IMR-90 (cell line): ENCODE measurements around the gene OSBPL8. TPM values are rescaled to one million over a fixed set of nuclear protein-coding genes. Genes with fewer than 3 reads are reported as not detected.

Experiments used
- ATAC-seq: fragments of 200-7000 bp; cut with Tn5 transposase; 2 replicates; pipeline ENCODE4 v1.9.1; 2020; ENCODE audit warnings: low read depth, mild to moderate bottlenecking, moderate library complexity
- BruUV-seq: library from RNA; stranded (reverse); fragments of 400-500 nt; replicated peaks from 2 replicates; lab custom pipeline; 2021; lab: Mats Ljungman, UMichigan
- CTCF ChIA-PET: fragments of 300-600 bp; formaldehyde crosslinking; extraction: SDS; loops from one replicate; lab custom pipeline; 2021; ENCODE audit warnings: antibody characterized with exemption; lab: Yijun Ruan, JAX
- POLR2A ChIA-PET: fragments of 300-600 bp; sonication (Branson Sonifier 250); formaldehyde crosslinking; loops from one replicate; lab custom pipeline; 2022; ENCODE audit warnings: antibody characterized with exemption; ENCODE audit not compliant: unreplicated experiment; lab: Charles Lee
- DNase-seq: peaks from one replicate; pipeline ENCODE4 v3.0.0; 2013
- H2AFZ ChIP-seq: replicated peaks from 2 replicates; pipeline ENCODE3; 2013; ENCODE audit warnings: low read length, mild to moderate bottlenecking; ENCODE audit not compliant: poor library complexity
- H2AK5ac ChIP-seq: 2 replicates; pipeline ENCODE4 v1.6.1; 2013; ENCODE audit warnings: low read depth, low read length, inconsistent platforms
- H2AK9ac ChIP-seq: replicated peaks from 2 replicates; pipeline ENCODE3; 2013; ENCODE audit warnings: mild to moderate bottlenecking, low read depth, low read length, moderate library complexity; ENCODE audit not compliant: poor library complexity
- H2BK120ac ChIP-seq: 2 replicates; pipeline ENCODE4 v1.6.1; 2013; ENCODE audit warnings: low read depth, low read length, inconsistent platforms
- H2BK15ac ChIP-seq: 3 replicates; pipeline ENCODE4 v1.6.1; 2013; ENCODE audit warnings: low read depth, low read length, inconsistent platforms
- H2BK20ac ChIP-seq: 2 replicates; pipeline ENCODE4 v1.6.1; 2013; ENCODE audit warnings: low read depth, mild to moderate bottlenecking, inconsistent platforms, low read length, moderate library complexity
- H2BK5ac ChIP-seq: 2 replicates; pipeline ENCODE4 v1.6.1; 2013; ENCODE audit warnings: mild to moderate bottlenecking, low read depth, low read length, inconsistent platforms; ENCODE audit not compliant: poor library complexity, severe bottlenecking
- H3K14ac ChIP-seq: replicated peaks from 2 replicates; pipeline ENCODE4 v1.6.1; 2013; ENCODE audit warnings: low read depth, low read length, inconsistent platforms
- H3K18ac ChIP-seq: 2 replicates; pipeline ENCODE4 v1.6.1; 2013; ENCODE audit warnings: low read depth, low read length, control low read depth
- H3K23ac ChIP-seq: 2 replicates; pipeline ENCODE4 v1.6.1; 2013; ENCODE audit warnings: low read depth, low read length, inconsistent platforms
- H3K27ac ChIP-seq: 2 replicates; pipeline ENCODE4 v1.5.1; 2013; ENCODE audit warnings: mild to moderate bottlenecking, control low read depth, low read length; ENCODE audit not compliant: insufficient read depth
- H3K27me3 ChIP-seq: 2 replicates; pipeline ENCODE4 v1.6.1; 2013; ENCODE audit warnings: low read length; ENCODE audit not compliant: control insufficient read depth, insufficient read depth
- H3K36me3 ChIP-seq: 2 replicates; pipeline ENCODE4 v1.6.1; 2013; ENCODE audit warnings: low read length, mixed read lengths; ENCODE audit not compliant: control insufficient read depth, insufficient read depth
- H3K4ac ChIP-seq: 2 replicates; pipeline ENCODE4 v1.6.1; 2013; ENCODE audit warnings: low read depth, low read length, inconsistent platforms
- H3K4me1 ChIP-seq: 2 replicates; pipeline ENCODE4 v1.6.1; 2013; ENCODE audit warnings: low read length, mixed read lengths; ENCODE audit not compliant: control insufficient read depth, insufficient read depth
- H3K4me2 ChIP-seq: 2 replicates; pipeline ENCODE4 v1.6.1; 2013; ENCODE audit warnings: low read depth, mild to moderate bottlenecking, control low read depth, low read length, moderate library complexity
- H3K4me3 ChIP-seq: 2 replicates; pipeline ENCODE4 v1.5.1; 2013; ENCODE audit warnings: low read depth, mild to moderate bottlenecking, control low read depth, low read length, moderate library complexity; ENCODE audit not compliant: insufficient read depth
- H3K56ac ChIP-seq: 2 replicates; pipeline ENCODE4 v1.6.1; 2013; ENCODE audit warnings: low read length, inconsistent platforms; ENCODE audit not compliant: insufficient read depth; ENCODE audit errors: extremely low read depth
- H3K79me1 ChIP-seq, 2 experiments: 2 replicates each; pipeline ENCODE4 v1.6.1; 2013; ENCODE audit warnings: low read length in 2 of 2, inconsistent platforms in 1 of 2, low read depth in 1 of 2
- H3K9ac ChIP-seq: 2 replicates; pipeline ENCODE4 v1.6.1; 2013; ENCODE audit warnings: low read depth, low read length, control low read depth
- H3K9me1 ChIP-seq: 2 replicates; pipeline ENCODE4 v1.6.1; 2013; ENCODE audit warnings: low read length, inconsistent platforms; ENCODE audit not compliant: insufficient read depth
- H3K9me3 ChIP-seq: 2 replicates; pipeline ENCODE4 v1.6.1; 2013; ENCODE audit warnings: low read length; ENCODE audit not compliant: control insufficient read depth, insufficient read depth
- H4K20me1 ChIP-seq: 2 replicates; pipeline ENCODE4 v1.6.1; 2013; ENCODE audit warnings: low read length, inconsistent platforms; ENCODE audit not compliant: insufficient read depth
- H4K5ac ChIP-seq: 2 replicates; pipeline ENCODE4 v1.6.1; 2013; ENCODE audit warnings: mild to moderate bottlenecking, low read depth, low read length, control low read depth
- H4K8ac ChIP-seq, 2 experiments: 2 replicates each; pipeline ENCODE4 v1.6.1; 2013; ENCODE audit warnings: low read depth in 2 of 2, low read length in 2 of 2, control low read depth in 1 of 2, inconsistent platforms in 1 of 2
- H4K91ac ChIP-seq: 2 replicates; pipeline ENCODE4 v1.6.1; 2013; ENCODE audit warnings: low read depth, low read length, inconsistent platforms; ENCODE audit not compliant: insufficient read depth
- BHLHE40 ChIP-seq: fragments of 150-350 bp; IDR thresholded peaks from 2 replicates; pipeline ENCODE4 v1.6.1; 2016; ENCODE audit warnings: mild to moderate bottlenecking, low read depth, low read length
- CEBPB ChIP-seq: IDR thresholded peaks from 2 replicates; pipeline ENCODE4 v1.6.1; 2012; ENCODE audit warnings: low read depth, low read length, improper control_type of control experiment
- MAFK ChIP-seq: IDR thresholded peaks from 2 replicates; pipeline ENCODE4 v1.6.1; 2012; ENCODE audit warnings: low read depth, low read length, improper control_type of control experiment
- MXI1 ChIP-seq: IDR thresholded peaks from 2 replicates; pipeline ENCODE4 v1.6.1; 2012; ENCODE audit warnings: low read depth, mild to moderate bottlenecking, low read length, moderate library complexity, borderline replicate concordance
- RCOR1 ChIP-seq: IDR thresholded peaks from 2 replicates; pipeline ENCODE4 v1.6.1; 2012; ENCODE audit warnings: mild to moderate bottlenecking, low read length, improper control_type of control experiment; ENCODE audit not compliant: insufficient replicate concordance
- RFX5 ChIP-seq: IDR thresholded peaks from 2 replicates; pipeline ENCODE4 v1.8.0; 2012; ENCODE audit warnings: low read depth, mild to moderate bottlenecking, low read length, moderate library complexity
- SMC3 ChIP-seq: fragments of 150-350 bp; IDR thresholded peaks from 2 replicates; pipeline ENCODE4 v1.6.1; 2016; ENCODE audit warnings: low read depth, mild to moderate bottlenecking, antibody characterized with exemption, low read length, moderate library complexity
- WGBS, 2 experiments: methylation state at CpG; one replicate each; pipeline versions ENCODE4 v1.1.5 to v1.1.7; 2013; ENCODE audit warnings: missing lambda C conversion rate in 2 of 2; ENCODE audit not compliant: insufficient read length in 1 of 2; ENCODE audit errors: extremely low coverage in 2 of 2; 5-methylcytosine and 5-hydroxymethylcytosine counted together
- dilution Hi-C: fragments of 300-500 bp; cut with HindIII; formaldehyde crosslinking; loops from one replicate; pipeline ENCODE4 v1.14.3; 2018; ENCODE audit warnings: low sequenced_read_pairs; ENCODE audit not compliant: unreplicated experiment
- in situ Hi-C: fragments of 300-500 bp; cut with MboI; formaldehyde crosslinking; loops from 3 replicates; pipeline ENCODE4 v1.14.3; 2019; ENCODE audit warnings: low sequenced_read_pairs, inconsistent platforms, mixed read lengths
- intact Hi-C: fragments of 100-400 bp; cut with micrococcal nuclease; formaldehyde crosslinking; loops from 2 replicates; pipeline ENCODE4 v1.10.0; 2022
- polyA plus RNA-seq, 3 experiments: library from polyadenylated mRNA; depleted of rRNA; stranded (reverse); fragments of >200 nt; gene quantifications; 2 replicates each; pipeline ENCODE4 v1.2.3, GENCODE V29; 2012; ENCODE audit warnings: low replicate concordance in 1 of 3
- total RNA-seq: library from RNA; depleted of rRNA; stranded (reverse); fragments of >200 nt; gene quantifications from 2 replicates; pipeline ENCODE4 v1.2.3, GENCODE V29; 2012

Gene OSBPL8
- total and polyA plus RNA-seq, 2 of the 4 experiments (the other 2 are of a cell fraction): 17.8 to 24.2 TPM

- Histone ChIP-seq H3K14ac (no peak overlapping the region), H3K27ac (no peak overlapping the region), H3K4me1 (no peaks in the 10 kb centered on the region), H3K56ac (no peak overlapping the region), H2BK15ac (no peak overlapping the region), H3K9me3 (no peaks in the 10 kb centered on the region; the same call in 1 of the 2 replicates), H2AK5ac (no peak overlapping the region), H4K20me1 (no peaks in the 10 kb centered on the region), H2BK20ac (no peak overlapping the region), H3K23ac (no peak overlapping the region), H3K4me3 (no peak overlapping the region), H3K4me2 (no peak overlapping the region), H3K9ac (no peak overlapping the region), H3K27me3 (no peaks in the 10 kb centered on the region), H3K4ac (no peak overlapping the region), H3K79me1 (peaks cover 21 to 44% of the 10 kb centered on the region in 2 experiments), H3K36me3 (peaks cover 7% of the 10 kb centered on the region; the same call in 1 of the 2 replicates), H2AK9ac (no peak overlapping the region), H2BK5ac (no peak overlapping the region), H4K91ac (no peak overlapping the region), H3K18ac (no peak overlapping the region), H3K9me1 (no peaks in the 10 kb centered on the region; the same call in 1 of the 2 replicates), H2AFZ (no peak overlapping the region), H4K5ac (no peak overlapping the region), H2BK120ac (no peak overlapping the region), H4K8ac (no peak overlapping the region)
- no TSS peak for BruUV-seq
- CTCF ChIA-PET: no interaction called here
- intact Hi-C loops: no loop called here
- in situ Hi-C loops: no loop called here
- POLR2A ChIA-PET: no interaction called here
- dilution Hi-C loops: no loop called here
- DNase-seq (peak; percentile 31), ATAC-seq (no peak)
- WGBS, 2 experiments: 93% methylated on average over 3 of the region's 3 CpGs; no CpG with 5 or more reads in 1 of the 2 experiments
- TF ChIP-seq MAFK (no peak), RFX5 (no peak), SMC3 (no peak), CEBPB (no peak), RCOR1 (no peak), MXI1 (no peak), BHLHE40 (no peak)
These were observed 69.8 kb downstream of the OSBPL8 start for GRCh38 chr12:76489737-76490136.
